Measurements from ENCODE around the gene SYAP1. TPM values are rescaled to one million over a fixed set of nuclear protein-coding genes. Genes with fewer than 3 reads are reported as not detected.

The SYAP1 gene
- total RNA-seq, 1 experiment from 2014 or later = 49.8 TPM

Other genes with a start within 250 kb of the SYAP1 start
- gene S100G, start 69.5 kb upstream of the SYAP1 start, total RNA-seq (2014; rRNA removed; shearing (Covaris generic)) = not detected in 2 replicates
- 39.1 and 41.3 TPM in 2 replicates for gene CTPS2, start 6.9 kb upstream of the SYAP1 start, total RNA-seq (2014; rRNA removed; shearing (Covaris generic))
- gene TXLNG, start 66.9 kb downstream of the SYAP1 start, total RNA-seq (2014; rRNA removed; shearing (Covaris generic)) = 33.8 and 39.2 TPM in 2 replicates
- gene RBBP7, start 150.8 kb downstream of the SYAP1 start, total RNA-seq (2014; rRNA removed; shearing (Covaris generic)) = 282 and 303 TPM in 2 replicates
- 1.7 and 1.8 TPM in 2 replicates for gene REPS2, start 227.0 kb downstream of the SYAP1 start, total RNA-seq (2014; rRNA removed; shearing (Covaris generic))

Data from SJCRH30 (cell line).